Activated T-cell treated with anti-CD3 and anti-CD28 coated beads, Interleukin-2, amount 50 U/mL, for 72 hours (primary cell): ENCODE results near the gene OGA. TPM values are rescaled to one million over a fixed set of nuclear protein-coding genes. Genes with fewer than 3 reads are reported as not detected.

ENCODE experiments used
- ATAC-seq, 2 donors: fragments of 150-1000 bp; cut with Tn5 transposase; replicated peaks in 1 of 2; 2 replicates each; pipeline ENCODE4 v1.10.0; 2021; ENCODE audit warnings: moderate library complexity in 2 of 2, mild to moderate bottlenecking in 1 of 2
- DNase-seq, 2 donors: peaks; one replicate each; pipeline ENCODE4 v3.0.0; 2021 to 2022; ENCODE audit warnings: mixed read lengths in 1 of 2
- H3K27ac Mint-ChIP-seq: one replicate; pipeline ENCODE4 v1.8.0; 2022; ENCODE audit warnings: mild to moderate bottlenecking, moderate library complexity, mixed read lengths
- H3K27me3 Mint-ChIP-seq: one replicate; pipeline ENCODE4 v1.8.0; 2022; ENCODE audit warnings: low read depth, mixed read lengths
- H3K36me3 Mint-ChIP-seq, 2 donors: one replicate each; pipeline ENCODE4 v1.8.0; 2022; ENCODE audit warnings: mixed read lengths in 2 of 2, mild to moderate bottlenecking in 1 of 2; ENCODE audit not compliant: insufficient read depth in 2 of 2
- H3K4me1 Mint-ChIP-seq: one replicate; pipeline ENCODE4 v1.8.0; 2022; ENCODE audit warnings: low read depth, mixed read lengths
- H3K4me3 Mint-ChIP-seq, 2 donors: one replicate each; pipeline ENCODE4 v1.8.0; 2022; ENCODE audit warnings: mild to moderate bottlenecking in 2 of 2, mixed read lengths in 2 of 2, moderate library complexity in 2 of 2
- H3K9me3 Mint-ChIP-seq, 2 donors: one replicate each; pipeline ENCODE4 v1.8.0; 2022; ENCODE audit warnings: mixed read lengths in 2 of 2
- total RNA-seq, 2 donors: library from RNA; stranded (reverse); gene quantifications; one replicate each; pipeline ENCODE4 v1.2.3, GENCODE V29; 2022

OGA gene
- total RNA-seq, 2 donors from 2014 or later: 165 to 170 TPM

DNA sequence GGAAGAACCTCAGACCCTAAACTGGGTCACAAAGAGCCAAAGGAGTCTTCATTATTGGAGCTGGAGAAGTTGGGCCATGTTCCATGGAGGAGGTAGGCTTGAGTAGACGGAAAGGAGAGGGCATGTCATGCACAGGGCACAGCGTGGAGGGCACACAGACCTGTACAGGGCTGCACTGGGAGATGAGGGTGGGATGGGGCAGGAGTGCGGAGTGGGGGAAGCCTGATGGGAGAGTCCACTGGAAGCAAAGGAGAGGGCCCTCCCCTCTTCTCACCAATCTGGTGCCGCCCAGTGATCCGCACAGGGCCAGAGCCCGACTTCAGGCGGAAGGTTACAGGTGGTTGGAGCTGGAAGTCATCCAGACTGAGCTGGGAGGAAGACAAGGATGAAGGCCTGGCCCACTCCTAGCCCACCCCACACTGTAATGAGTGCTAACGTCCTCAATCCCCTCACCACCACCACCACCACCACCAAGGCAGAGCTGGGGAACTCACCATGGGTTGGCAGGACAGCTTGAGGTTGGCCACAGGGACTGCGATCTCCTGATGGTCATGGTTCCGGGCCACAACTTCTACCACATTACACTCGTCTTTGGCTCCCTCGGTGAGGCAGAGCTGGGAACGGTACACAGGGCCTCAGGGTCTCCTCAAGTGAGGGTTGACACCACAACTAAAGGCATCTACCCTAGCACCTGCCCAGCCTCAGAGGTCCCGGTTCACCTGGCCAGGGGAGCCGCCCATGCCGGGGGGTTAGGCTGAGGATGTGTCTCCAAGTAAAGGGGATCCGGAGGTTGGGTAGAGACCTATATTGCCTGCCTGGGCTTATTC lies 36.0 kb downstream of the OGA start:
- Mint-ChIP-seq H3K27me3 (peaks cover 21% of the 10 kb centered on the region), H3K9me3 (no peaks in the 10 kb centered on the region), H3K36me3 (peaks cover 6 to 11% of the 10 kb centered on the region in 2 donors), H3K27ac (peak overlapping the region; percentile 99), H3K4me1 (peaks cover 63% of the 10 kb centered on the region), H3K4me3 (peak overlapping the region; percentile 99 to 100)
- ATAC-seq: no peak
- no peak for DNase-seq

DNA sequence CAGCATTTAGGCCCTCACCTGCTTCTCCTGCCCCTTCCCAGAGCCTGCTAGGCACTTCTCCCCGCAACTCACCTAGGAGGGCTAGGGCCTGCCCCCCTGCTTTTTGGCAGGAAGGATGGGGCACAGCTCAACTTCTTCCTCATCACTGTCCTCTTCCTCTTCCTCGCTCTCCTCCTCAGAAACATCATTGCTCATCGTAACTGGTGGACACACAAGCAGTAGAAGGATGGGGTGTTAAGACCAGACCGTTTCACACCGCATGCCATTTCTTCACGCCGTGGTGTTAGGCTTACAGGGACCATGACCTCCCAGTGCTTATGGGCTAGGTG lies 36.6 kb downstream of the OGA start:
- Mint-ChIP-seq H3K4me3 (peak overlapping the region; percentile 99 to 100), H3K4me1 (peaks cover 63% of the 10 kb centered on the region), H3K27ac (no peak overlapping the region), H3K36me3 (peaks cover 6 to 9% of the 10 kb centered on the region in 2 donors), H3K9me3 (no peaks in the 10 kb centered on the region), H3K27me3 (peaks cover 27% of the 10 kb centered on the region)
- no peak for DNase-seq
- ATAC-seq: no peak

DNA sequence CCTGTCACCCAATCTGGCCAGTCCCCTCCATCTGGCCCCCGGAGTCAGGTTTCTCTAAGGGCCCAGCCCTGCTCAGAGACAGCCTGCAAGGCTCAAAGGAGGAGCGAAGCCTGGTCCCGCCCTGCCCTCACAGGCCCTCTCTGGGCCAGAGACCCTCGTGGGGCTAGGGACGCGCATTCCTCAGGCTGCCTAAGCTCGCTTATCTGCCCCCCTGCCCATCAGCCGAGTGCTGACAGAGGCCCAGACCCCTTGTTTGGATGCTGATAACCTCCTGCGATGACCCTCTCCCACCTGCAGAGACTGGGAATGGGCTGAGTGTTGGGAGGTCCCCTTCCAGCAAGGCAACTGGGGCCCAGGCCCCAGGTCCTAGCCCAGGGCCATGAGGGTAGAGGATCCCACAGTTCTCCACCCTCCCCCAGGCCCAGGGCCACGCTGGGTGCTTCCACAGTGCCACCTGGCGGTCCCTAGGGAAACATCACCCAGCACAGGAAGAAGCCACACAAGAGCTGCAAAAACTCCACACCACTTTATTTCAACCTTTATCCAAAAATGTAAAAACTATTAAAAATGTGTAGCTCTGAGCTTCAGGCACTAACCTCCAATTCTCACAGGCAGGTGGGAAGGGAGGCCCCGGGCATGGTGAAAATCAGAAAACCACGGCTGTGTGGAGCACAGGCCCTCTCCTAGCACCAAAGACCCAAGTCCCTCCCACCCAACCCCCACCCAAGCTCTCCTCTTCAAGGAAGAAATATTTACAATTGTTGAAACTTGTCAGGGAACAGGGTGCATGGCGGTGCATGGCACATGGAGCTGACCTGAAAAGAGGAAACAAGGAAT lies 37.2 kb downstream of the OGA start:
- Mint-ChIP-seq H3K4me1 (peaks cover 63% of the 10 kb centered on the region), H3K27ac (no peak overlapping the region), H3K36me3 (peaks cover 6 to 9% of the 10 kb centered on the region in 2 donors), H3K9me3 (no peaks in the 10 kb centered on the region), H3K4me3 (peak overlapping the region; percentile 99 to 100), H3K27me3 (peaks cover 30% of the 10 kb centered on the region)
- ATAC-seq (peak; percentile 53 to 60), DNase-seq (peak; percentile 77 to 81)

DNA sequence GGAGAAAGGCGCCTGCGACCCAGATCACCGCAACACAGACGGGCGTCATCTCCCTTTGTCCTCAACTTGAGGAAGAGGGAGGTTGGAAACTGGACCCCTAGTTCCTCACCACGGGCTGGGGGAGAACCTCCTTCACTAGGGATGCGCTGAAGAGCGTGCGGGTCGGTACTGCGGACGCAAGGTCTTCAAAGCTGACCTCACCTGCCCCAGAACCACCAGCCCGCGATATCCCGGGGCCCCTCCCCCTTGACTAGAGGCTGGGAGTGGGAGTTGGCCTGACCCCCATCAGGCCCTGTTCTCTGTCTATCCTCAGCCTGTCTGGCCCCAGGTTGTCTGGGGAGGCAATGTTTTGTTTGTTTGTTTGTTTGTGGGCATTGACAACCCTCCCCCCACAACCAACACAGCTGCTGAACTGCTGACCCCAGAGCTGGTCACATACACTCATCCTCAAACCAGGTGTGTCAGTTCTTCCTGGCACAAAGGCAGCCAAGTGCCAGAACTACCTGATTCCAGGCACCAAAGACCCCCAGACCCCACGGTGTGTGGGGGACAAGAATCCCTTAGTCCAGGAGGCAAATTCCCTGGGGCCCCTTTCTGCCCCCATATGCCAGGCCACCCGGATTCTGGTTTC lies 37.9 kb downstream of the OGA start:
- peaks cover 59% of the 10 kb centered on the region for H3K4me1 Mint-ChIP-seq
- H3K27ac Mint-ChIP-seq: no peak overlapping the region

DNA sequence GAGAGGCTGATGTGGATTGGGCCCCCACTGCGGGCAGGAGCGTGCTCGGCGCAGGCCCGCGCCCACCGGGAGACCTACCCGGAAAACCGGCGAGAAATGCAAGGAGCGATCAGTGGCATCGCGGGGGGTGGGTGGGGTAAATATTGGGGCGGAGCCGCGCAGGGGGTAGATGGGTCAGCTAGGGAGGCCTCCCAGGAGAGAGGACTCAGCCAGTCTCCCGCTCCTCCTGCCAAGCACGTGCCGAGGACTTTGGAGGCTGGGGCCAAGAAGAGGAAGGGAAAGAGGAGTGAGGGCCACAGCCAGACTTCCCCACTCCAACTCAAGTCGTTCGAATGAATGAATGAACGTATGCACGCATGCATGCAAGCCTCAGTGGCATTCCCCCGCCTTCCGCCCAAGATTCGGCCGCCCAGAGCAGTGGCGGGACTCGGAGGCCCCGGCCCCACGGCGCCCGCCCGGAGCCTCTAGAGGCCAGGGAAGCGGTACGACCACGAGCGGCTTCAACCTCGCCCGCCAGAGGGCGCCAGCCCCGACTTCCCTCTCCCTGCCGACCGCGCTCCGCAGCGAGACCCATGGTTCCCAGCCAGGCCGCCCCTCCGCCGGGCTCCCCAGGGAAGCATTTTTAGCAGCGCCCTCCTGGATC lies 38.6 kb downstream of the OGA start:
- peak; percentile 90 to 93 for DNase-seq
- peaks cover 60% of the 10 kb centered on the region for H3K4me1 Mint-ChIP-seq
- H3K4me3 Mint-ChIP-seq: peak overlapping the region; percentile 71 to 88
- peaks cover 33% of the 10 kb centered on the region for H3K27me3 Mint-ChIP-seq
- ATAC-seq: peak; percentile 62 to 68
- no peak overlapping the region for H3K27ac Mint-ChIP-seq
- peaks cover 6 to 7% of the 10 kb centered on the region in 2 donors for H3K36me3 Mint-ChIP-seq
- no peaks in the 10 kb centered on the region for H3K9me3 Mint-ChIP-seq

More for the DNA sequence above, 37.9 kb downstream of the OGA start:
- ATAC-seq: peak in 1 of 2 donors; percentile 0
- Mint-ChIP-seq H3K4me3 (peak overlapping the region; percentile 71 to 88), H3K9me3 (no peaks in the 10 kb centered on the region), H3K27me3 (peaks cover 30% of the 10 kb centered on the region), H3K36me3 (peaks cover 6 to 7% of the 10 kb centered on the region in 2 donors)
- no peak for DNase-seq

DNA sequence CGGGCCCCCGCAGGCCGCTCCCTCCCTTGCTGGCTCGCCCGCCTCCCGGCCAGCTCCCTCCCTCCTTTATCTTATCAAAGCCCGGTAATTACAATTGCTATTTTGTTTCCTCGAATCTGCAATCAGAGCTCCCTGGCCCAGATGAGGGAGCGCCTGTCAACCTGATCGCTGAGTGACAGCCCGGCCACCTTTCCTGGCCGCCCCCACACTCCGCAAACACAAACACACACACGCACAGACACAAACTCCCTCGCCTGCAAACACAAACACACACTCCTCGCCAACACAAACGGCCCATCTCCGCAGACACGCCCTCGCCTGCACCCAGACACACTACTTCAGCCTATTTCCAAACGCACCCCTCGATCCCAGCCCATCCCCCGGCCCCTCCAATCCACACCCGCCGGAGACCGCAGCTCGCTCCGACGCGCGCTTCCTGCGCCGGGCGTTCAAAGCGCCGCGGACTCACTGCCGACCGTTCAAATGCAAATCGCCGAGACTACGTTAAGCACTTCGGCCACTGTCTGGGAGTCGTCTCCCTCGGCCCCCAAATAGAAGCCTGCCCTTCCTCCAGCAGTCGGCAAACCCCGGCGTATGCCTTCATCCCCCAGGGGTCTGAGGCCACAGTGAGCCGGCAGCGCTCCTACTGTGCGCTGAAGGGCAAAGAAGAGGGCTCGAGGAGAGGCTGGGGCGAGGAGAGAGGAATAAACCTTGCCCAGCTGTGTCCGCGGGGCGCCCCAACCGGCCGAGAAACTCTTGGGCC lies 39.3 kb downstream of the OGA start:
- ATAC-seq: no peak
- Mint-ChIP-seq H3K4me1 (peaks cover 60% of the 10 kb centered on the region), H3K27ac (no peak overlapping the region), H3K4me3 (peak overlapping the region; percentile 71 to 88), H3K9me3 (no peaks in the 10 kb centered on the region), H3K27me3 (peaks cover 40% of the 10 kb centered on the region), H3K36me3 (peaks cover 6 to 7% of the 10 kb centered on the region in 2 donors)
- DNase-seq: peak; percentile 34 to 37

DNA sequence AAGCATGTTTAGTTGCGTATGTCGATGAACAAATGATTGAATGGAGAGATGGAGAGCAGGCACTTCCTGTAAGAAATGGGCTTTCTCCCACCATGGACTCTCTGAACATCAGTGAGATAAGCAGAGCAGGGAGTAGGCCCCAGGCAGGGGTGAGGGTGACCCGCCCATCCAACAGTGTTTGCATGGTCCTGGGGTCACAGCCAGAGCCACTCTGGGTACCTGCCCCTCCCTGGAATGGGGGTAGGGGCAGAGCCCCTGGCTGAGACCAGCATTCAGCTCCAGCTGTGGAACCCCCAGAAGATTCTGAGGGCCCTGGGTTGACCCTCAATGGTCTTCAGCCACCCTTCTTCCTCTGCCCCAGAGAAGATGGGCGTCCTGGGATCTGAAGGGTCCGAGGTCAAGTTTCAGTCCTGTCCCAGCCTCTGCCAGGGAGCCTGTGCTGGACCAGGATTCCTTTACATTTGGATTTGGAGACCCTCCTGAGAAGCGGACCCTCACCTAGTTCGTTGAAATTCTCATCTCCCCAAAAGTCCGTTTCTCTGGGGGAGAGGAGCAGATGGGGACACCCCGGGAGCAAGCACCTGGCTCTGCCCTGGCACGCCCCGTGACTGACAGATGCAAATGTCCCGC lies 40.0 kb downstream of the OGA start:
- no peaks in the 10 kb centered on the region for H3K9me3 Mint-ChIP-seq
- ATAC-seq: no peak
- H3K4me1 Mint-ChIP-seq: peaks cover 60% of the 10 kb centered on the region
- H3K36me3 Mint-ChIP-seq: peaks cover 6% of the 10 kb centered on the region in 2 donors
- H3K4me3 Mint-ChIP-seq: peak overlapping the region; percentile 71 to 88
- no peak overlapping the region for H3K27ac Mint-ChIP-seq
- H3K27me3 Mint-ChIP-seq: peaks cover 47% of the 10 kb centered on the region
- DNase-seq: no peak

DNA sequence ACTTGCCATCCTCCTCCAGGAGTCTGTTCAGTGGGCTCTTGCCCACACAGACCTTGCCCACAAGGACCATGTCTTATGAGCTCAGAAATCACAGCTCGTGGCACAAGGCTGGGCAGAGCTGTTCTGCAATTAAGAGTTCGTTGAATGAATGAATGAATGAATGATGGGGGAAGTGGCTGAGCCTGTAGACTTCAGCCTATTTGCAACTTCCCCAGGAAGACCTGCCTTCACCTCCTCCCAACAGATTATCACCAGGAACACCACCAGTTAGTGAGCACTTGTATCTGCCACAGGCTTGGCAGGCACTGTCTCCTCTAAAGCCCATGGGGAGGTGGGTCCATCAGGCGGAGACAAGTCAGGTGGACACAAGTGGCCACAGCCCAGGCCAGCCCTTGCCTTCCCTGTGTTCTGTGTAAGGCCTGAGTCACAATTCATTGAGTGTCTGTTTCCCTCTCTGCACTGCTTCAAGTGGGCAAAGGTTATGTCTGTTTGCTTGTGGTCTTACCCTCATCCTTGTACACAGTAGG lies 40.6 kb downstream of the OGA start:
- Mint-ChIP-seq H3K9me3 (no peaks in the 10 kb centered on the region), H3K4me1 (peaks cover 54% of the 10 kb centered on the region), H3K27me3 (peaks cover 53% of the 10 kb centered on the region), H3K4me3 (peak overlapping the region in 1 of 2 donors; percentile 37), H3K36me3 (peaks cover 4 to 6% of the 10 kb centered on the region in 2 donors), H3K27ac (no peak overlapping the region)
- ATAC-seq: no peak
- DNase-seq: no peak

DNA sequence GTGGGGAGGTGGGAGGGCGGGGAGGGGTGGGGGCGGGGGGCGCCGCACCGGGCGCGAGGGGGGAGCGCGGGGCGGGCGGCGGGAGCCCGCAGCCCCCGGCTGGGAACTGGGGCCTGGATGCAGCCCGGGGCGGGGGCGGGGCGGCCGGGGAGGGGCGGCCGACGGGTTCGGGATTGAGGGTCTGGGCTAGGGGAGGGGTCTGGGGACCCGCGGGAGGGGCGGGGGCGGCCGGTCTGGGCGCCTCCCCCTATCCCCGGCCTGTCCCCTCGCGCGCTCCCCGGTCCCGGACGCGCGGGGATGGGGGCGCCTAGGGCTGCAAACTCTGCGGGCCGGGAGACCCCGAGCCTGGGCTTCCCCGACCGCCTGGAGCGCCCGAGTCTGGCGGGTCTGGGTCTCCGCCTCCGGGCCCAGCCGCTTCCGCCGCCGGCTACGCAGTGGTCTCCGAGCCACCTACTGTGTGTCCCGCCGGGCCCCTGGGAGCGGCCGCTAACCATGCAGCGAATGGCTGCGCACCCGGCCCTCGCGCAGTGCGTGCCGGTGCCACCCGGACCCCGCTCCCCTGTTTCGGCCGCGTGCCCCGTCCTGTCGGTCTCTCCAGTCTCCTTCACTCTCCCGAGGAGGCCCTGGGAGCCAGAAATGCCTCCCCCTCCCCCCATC lies 42.0 kb downstream of the OGA start:
- Mint-ChIP-seq H3K4me1 (peaks cover 40% of the 10 kb centered on the region), H3K27me3 (peaks cover 65% of the 10 kb centered on the region), H3K9me3 (no peaks in the 10 kb centered on the region), H3K36me3 (peaks cover 4 to 6% of the 10 kb centered on the region in 2 donors), H3K4me3 (peak overlapping the region in 1 of 2 donors; percentile 72), H3K27ac (no peak overlapping the region)
- DNase-seq (no peak), ATAC-seq (no peak)

DNA sequence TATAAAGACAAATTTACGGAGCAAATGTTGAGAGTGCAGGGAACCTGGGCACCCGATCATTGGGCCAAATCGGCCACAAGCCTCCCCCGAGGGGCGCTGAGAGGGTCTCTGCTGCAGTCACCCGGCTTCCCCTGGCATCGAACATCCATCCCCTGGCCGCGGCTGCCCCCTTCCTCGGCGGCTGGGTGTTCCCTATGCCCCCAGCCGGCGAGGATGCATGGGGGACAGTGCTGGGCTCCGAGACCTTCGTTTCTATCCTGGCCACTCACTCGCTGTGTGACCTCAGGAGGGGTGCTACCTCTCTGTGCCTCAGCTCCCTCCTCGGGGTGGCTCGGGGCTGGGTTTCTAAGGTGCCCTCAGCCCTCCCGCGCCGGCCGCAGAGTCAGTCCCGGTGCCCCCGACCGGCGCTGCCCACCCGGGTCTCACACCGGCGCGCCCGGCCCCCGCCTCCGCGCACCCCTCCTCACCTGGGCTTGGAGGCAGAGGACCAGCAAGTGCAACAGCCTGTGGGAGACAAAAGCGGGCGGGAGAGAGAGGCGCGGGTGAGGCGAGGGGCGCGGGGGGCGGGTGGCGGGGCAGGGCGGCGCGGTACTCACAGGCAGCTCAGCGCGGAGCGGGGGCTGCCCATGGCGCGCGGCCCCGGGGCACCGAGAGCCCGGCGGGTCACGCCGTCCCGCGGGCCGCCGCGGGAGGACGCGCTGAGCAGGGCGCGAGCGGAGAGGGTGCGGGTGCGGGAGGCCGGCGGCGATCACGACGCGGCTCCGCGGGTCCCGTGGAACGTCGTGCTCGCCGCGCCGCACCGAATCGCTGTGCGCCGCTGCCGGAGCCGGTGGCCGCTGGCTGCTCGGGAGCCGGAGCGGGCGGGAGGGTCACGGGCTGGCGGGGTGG lies 42.7 kb downstream of the OGA start, which contains the start of gene FGF8:
FGF8 (minus strand) TSS at position 842 of the 888 bp plus-strand sequence; CDS start at position 628, 214 bp downstream.
- Mint-ChIP-seq H3K36me3 (peaks cover 4 to 6% of the 10 kb centered on the region in 2 donors), H3K27ac (no peak within 1 kb of the TSS), H3K27me3 (peaks cover 68% of the 10 kb centered on the region), H3K9me3 (no peaks in the 10 kb centered on the region), H3K4me1 (peaks cover 33% of the 10 kb centered on the region), H3K4me3 (peak within 1 kb of the TSS; percentile 72 to 79)
- ATAC-seq: no peak
- DNase-seq: no peak
